WTC11 (cell line): ENCODE measurements around the gene AFF3. TPM values are rescaled to one million over a fixed set of nuclear protein-coding genes. Genes with fewer than 3 reads are reported as not detected.

Experiments used
- ATAC-seq: fragments of 200-7000 bp; cut with Tn5 transposase; 2 replicates; pipeline ENCODE4 v1.10.0; 2021; ENCODE audit warnings: mild to moderate bottlenecking, moderate library complexity
- CTCF ChIA-PET: fragments of 300-600 bp; sonication (Branson Sonifier 250); formaldehyde crosslinking; loops from one replicate; lab custom pipeline; 2021; ENCODE audit warnings: antibody characterized with exemption; lab: Charles Lee
- POLR2A ChIA-PET: fragments of 350-600 bp; sonication (Branson Sonifier 250); formaldehyde crosslinking; loops from one replicate; lab custom pipeline; 2021; ENCODE audit warnings: antibody characterized with exemption; lab: Charles Lee
- DNase-seq: peaks from one replicate; pipeline ENCODE4 v3.0.0; 2021; ENCODE audit warnings: low spot score
- H3K27ac Mint-ChIP-seq: 2 replicates; pipeline ENCODE4 v1.8.0; 2021; ENCODE audit warnings: mixed read lengths
- H3K27me3 Mint-ChIP-seq: 2 replicates; pipeline ENCODE4 v1.8.0; 2021; ENCODE audit warnings: low read depth, mild to moderate bottlenecking, moderate library complexity, mixed read lengths
- H3K36me3 Mint-ChIP-seq: 2 replicates; pipeline ENCODE4 v1.8.0; 2021; ENCODE audit warnings: mixed read lengths
- H3K4me1 Mint-ChIP-seq: 2 replicates; pipeline ENCODE4 v1.8.0; 2022; ENCODE audit warnings: mixed read lengths
- H3K4me3 Mint-ChIP-seq: 2 replicates; pipeline ENCODE4 v1.8.0; 2021; ENCODE audit warnings: mild to moderate bottlenecking, moderate library complexity, mixed read lengths
- H3K9me3 Mint-ChIP-seq: 2 replicates; pipeline ENCODE4 v1.8.0; 2021; ENCODE audit warnings: mixed read lengths
- CREB1 ChIP-seq: sonication (generic); formaldehyde crosslinking; IDR thresholded peaks from 2 replicates; pipeline ENCODE4 v1.8.0; 2023; ENCODE audit warnings: mild to moderate bottlenecking, missing genetic modification reagents
- E2F4 ChIP-seq: sonication (generic); formaldehyde crosslinking; IDR thresholded peaks from 2 replicates; pipeline ENCODE4 v1.8.1; 2022; ENCODE audit warnings: low read depth, mild to moderate bottlenecking, moderate library complexity, missing genetic modification reagents, borderline replicate concordance
- ERG ChIP-seq: fragments of 250-450 bp; sonication (Bioruptor Pico); IDR thresholded peaks from 2 replicates; pipeline ENCODE4 v1.8.0; 2021; ENCODE audit warnings: mild to moderate bottlenecking
- ETV6 ChIP-seq: sonication (generic); formaldehyde crosslinking; IDR thresholded peaks from 2 replicates; pipeline ENCODE4 v1.8.1; 2022; ENCODE audit warnings: mild to moderate bottlenecking, missing genetic modification reagents
- FOXP4 ChIP-seq: sonication (generic); formaldehyde crosslinking; IDR thresholded peaks from 2 replicates; pipeline ENCODE4 v1.8.0; 2022; ENCODE audit warnings: mild to moderate bottlenecking, missing genetic modification reagents
- GTF2I ChIP-seq: fragments of 250-450 bp; sonication (Bioruptor Pico); conservative IDR thresholded peaks from 2 replicates; pipeline ENCODE4 v1.4.0; 2021; ENCODE audit warnings: mild to moderate bottlenecking
- JUN ChIP-seq: sonication (generic); formaldehyde crosslinking; IDR thresholded peaks from 2 replicates; pipeline ENCODE4 v1.8.0; 2023; ENCODE audit warnings: mild to moderate bottlenecking, missing genetic modification reagents
- MAX ChIP-seq: sonication (generic); formaldehyde crosslinking; IDR thresholded peaks from 2 replicates; pipeline ENCODE4 v1.8.0; 2022; ENCODE audit warnings: mild to moderate bottlenecking, missing genetic modification reagents
- MYBL2 ChIP-seq: sonication (generic); formaldehyde crosslinking; IDR thresholded peaks from 2 replicates; pipeline ENCODE4 v1.8.1; 2023; ENCODE audit warnings: mild to moderate bottlenecking, moderate library complexity, missing genetic modification reagents
- NFE2L1 ChIP-seq: sonication (generic); formaldehyde crosslinking; IDR thresholded peaks from 2 replicates; pipeline ENCODE4 v1.8.1; 2023; ENCODE audit warnings: missing genetic modification reagents
- OVOL2 ChIP-seq: fragments of 250-450 bp; sonication (Bioruptor Pico); IDR thresholded peaks from 2 replicates; pipeline ENCODE4 v1.9.0; 2021; ENCODE audit warnings: mild to moderate bottlenecking, borderline replicate concordance
- PREB ChIP-seq: sonication (generic); formaldehyde crosslinking; IDR thresholded peaks from 2 replicates; pipeline ENCODE4 v1.8.1; 2022; ENCODE audit warnings: mild to moderate bottlenecking, missing genetic modification reagents, moderate library complexity, borderline replicate concordance
- RELA ChIP-seq: sonication (generic); formaldehyde crosslinking; IDR thresholded peaks from 2 replicates; pipeline ENCODE4 v1.8.1; 2022; ENCODE audit warnings: missing genetic modification reagents, mild to moderate bottlenecking, borderline replicate concordance
- SMAD3 ChIP-seq: sonication (generic); formaldehyde crosslinking; IDR thresholded peaks from 2 replicates; pipeline ENCODE4 v1.8.0; 2022; ENCODE audit warnings: missing genetic modification reagents, mild to moderate bottlenecking, borderline replicate concordance
- SP1 ChIP-seq: sonication (generic); formaldehyde crosslinking; conservative IDR thresholded peaks from 2 replicates; pipeline ENCODE4 v1.8.1; 2022; ENCODE audit warnings: missing genetic modification reagents
- TEAD1 ChIP-seq: sonication (generic); formaldehyde crosslinking; IDR thresholded peaks from 2 replicates; pipeline ENCODE4 v1.8.0; 2022; ENCODE audit warnings: mild to moderate bottlenecking, missing genetic modification reagents
- TP53 ChIP-seq: sonication (generic); formaldehyde crosslinking; IDR thresholded peaks from 2 replicates; pipeline ENCODE4 v1.8.1; 2023; ENCODE audit warnings: mild to moderate bottlenecking, missing genetic modification reagents
- ZBTB21 ChIP-seq: sonication (generic); formaldehyde crosslinking; IDR thresholded peaks from 2 replicates; pipeline ENCODE4 v1.8.1; 2023; ENCODE audit warnings: mild to moderate bottlenecking, missing genetic modification reagents, borderline replicate concordance
- ZBTB43 ChIP-seq: sonication (generic); formaldehyde crosslinking; IDR thresholded peaks from 2 replicates; pipeline ENCODE4 v1.8.1; 2023; ENCODE audit warnings: mild to moderate bottlenecking, missing genetic modification reagents
- ZMAT4 ChIP-seq: fragments of 250-450 bp; sonication (Bioruptor Pico); IDR thresholded peaks from 2 replicates; pipeline ENCODE4 v1.9.0; 2021; ENCODE audit warnings: mild to moderate bottlenecking
- ZNF263 ChIP-seq: sonication (generic); formaldehyde crosslinking; IDR thresholded peaks from 2 replicates; pipeline ENCODE4 v1.8.1; 2022; ENCODE audit warnings: low read depth, mild to moderate bottlenecking, moderate library complexity, missing genetic modification reagents
- ZNF281 ChIP-seq: sonication (generic); formaldehyde crosslinking; IDR thresholded peaks from 2 replicates; pipeline ENCODE4 v1.8.0; 2023; ENCODE audit warnings: mild to moderate bottlenecking, missing genetic modification reagents
- ZNF396 ChIP-seq: fragments of 250-450 bp; sonication (Bioruptor Pico); IDR thresholded peaks from 2 replicates; pipeline ENCODE4 v1.8.0; 2021; ENCODE audit warnings: mild to moderate bottlenecking, moderate library complexity, borderline replicate concordance
- ZNF671 ChIP-seq: fragments of 250-450 bp; sonication (Bioruptor Pico); IDR thresholded peaks from 2 replicates; pipeline ENCODE4 v1.8.0; 2021; ENCODE audit warnings: mild to moderate bottlenecking
- total RNA-seq: library from RNA; stranded (reverse); gene quantifications from 3 replicates; pipeline ENCODE4 v1.2.3, GENCODE V29; 2021

AFF3 gene
- total RNA-seq, 1 experiment from 2014 or later, result 1.2 TPM

GRCh38 chr2:99554871-99555270, 587.5 kb downstream of the AFF3 start (continued):
- no peak for TF ChIP-seq PREB (CRISPR knock-in tag)
- TF ChIP-seq CREB1 (CRISPR knock-in tag), result no peak
- no peak for TF ChIP-seq TP53

GRCh38 chr2:99554238-99554637, 588.2 kb downstream of the AFF3 start:
- DNase-seq, result peak; percentile 72
- Mint-ChIP-seq H3K36me3 (no peaks in the 10 kb centered on the region), H3K9me3 (no peaks in the 10 kb centered on the region), H3K4me1 (peaks cover 43% of the 10 kb centered on the region), H3K27ac (no peak overlapping the region), H3K27me3 (no peaks in the 10 kb centered on the region), H3K4me3 (peak overlapping the region; percentile 59)
- TF ChIP-seq TEAD1 (CRISPR knock-in tag) (peak; percentile 49; the same call in 1 of the 2 replicates), E2F4 (CRISPR knock-in tag) (no peak), ZBTB43 (CRISPR knock-in tag) (no peak), ZMAT4 (CRISPR knock-in tag) (no peak), RELA (no peak), ZNF671 (no peak), MYBL2 (CRISPR knock-in tag) (no peak), ERG (CRISPR knock-in tag) (0 out of 2 replicates have a peak, but pooled peaks have one; percentile 10), GTF2I (CRISPR knock-in tag) (no peak), SMAD3 (0 out of 2 replicates have a peak, but pooled peaks have one; percentile 28), SP1 (CRISPR knock-in tag) (0 out of 2 replicates have a peak, but pooled peaks have one; percentile 24), JUN (CRISPR knock-in tag) (no peak), MAX (peak; percentile 60; the same call in 1 of the 2 replicates)
- peak; percentile 81 for ATAC-seq
- ChIA-PET POLR2A (no interaction called here), CTCF (interaction anchor here (0.6 to 2.2 kb wide), 10 partner anchors 64 to 827 kb away, joined by 3 to 8 read pairs (median 3); partner anchors contain the start of gene REV1)

- Mint-ChIP-seq H3K27ac (no peak overlapping the region), H3K27me3 (no peaks in the 10 kb centered on the region), H3K4me3 (no peak overlapping the region), H3K36me3 (no peaks in the 10 kb centered on the region), H3K9me3 (no peaks in the 10 kb centered on the region), H3K4me1 (peaks cover 43% of the 10 kb centered on the region)
- ChIA-PET CTCF (interaction anchor here (0.5 to 2.2 kb wide), 2 partner anchors 149 to 467 kb away, joined by 3 to 7 read pairs; no protein-coding TSS in a partner anchor), POLR2A (no interaction called here)
- no peak for ATAC-seq
- no peak for DNase-seq
- TF ChIP-seq ETV6 (CRISPR knock-in tag) (no peak), NFE2L1 (CRISPR knock-in tag) (no peak), OVOL2 (CRISPR knock-in tag) (no peak), ZNF263 (CRISPR knock-in tag) (no peak), FOXP4 (no peak), ZNF281 (CRISPR knock-in tag) (no peak), ZNF396 (CRISPR knock-in tag) (no peak), ZBTB21 (no peak)
These were observed 589.9 kb downstream of the AFF3 start for GRCh38 chr2:99552529-99552928.
